H1 (cell line): ENCODE measurements around the gene HDGFL3. TPM values are rescaled to one million over a fixed set of nuclear protein-coding genes. Genes with fewer than 3 reads are reported as not detected.

Experiments
- E2F6 ChIP-seq: IDR thresholded peaks from 2 replicates; pipeline ENCODE4 v1.6.1; 2012; ENCODE audit warnings: inconsistent platforms
- HDAC6 ChIP-seq: IDR thresholded peaks from one replicate; pipeline ENCODE4 v1.7.1; 2012; ENCODE audit warnings: low read depth, mild to moderate bottlenecking, inconsistent platforms, low read length, moderate library complexity
- KDM4A ChIP-seq: IDR thresholded peaks from one replicate; pipeline ENCODE4 v1.7.1; 2012; ENCODE audit warnings: low read depth, mild to moderate bottlenecking, moderate library complexity, low read length, inconsistent platforms; ENCODE audit not compliant: severe bottlenecking
- NRF1 ChIP-seq: IDR thresholded peaks from 2 replicates; pipeline ENCODE4 v1.6.1; 2011; ENCODE audit warnings: mild to moderate bottlenecking, low read depth, low read length, improper control_type of control experiment
- polyA plus RNA-seq, 7 experiments: library from polyadenylated mRNA; depleted of rRNA in 3 of 7; stranded (reverse) in 5 of 7; unstranded in 2 of 7; fragments of >200 nt in 5 of 7; fragments of 200-250 nt in 2 of 7; gene quantifications; 1 replicate in 5 of 7; 2 replicates in 1 of 7; 4 replicates in 1 of 7; pipeline versions ENCODE4 v1.2.1 to v1.2.3, GENCODE V29; 2011 to 2013; ENCODE audit warnings: missing spikeins in 2 of 7, mixed read lengths in 2 of 7
- total RNA-seq: library from RNA; stranded (reverse); fragmentation: NEBNext Ultra II Directional; extraction: Animal tissue kit (Norgen Biotek cat#: 25700); gene quantifications from 2 replicates; pipeline ENCODE4 v1.2.1, GENCODE V29; 2021

The HDGFL3 gene
- total and polyA plus RNA-seq, 2 of the 8 experiments (the other 6 are each of a cell fraction or from before 2014, with no cell fraction given) = 14.1 to 149 TPM

GRCh38 chr15:83199288-83199687 is 8.3 kb downstream of the HDGFL3 start (continued):
- TF ChIP-seq E2F6 (no peak), KDM4A (no peak), NRF1 (no peak), HDAC6 (no peak)
